GM12865 (cell line): ENCODE data around the gene CADM1.
A peak's percentile ranks its signal among the peaks of the same experiment; 100 is the strongest.

Experiments used
- DNase-seq: peaks from one replicate; pipeline ENCODE4 v3.0.0; 2010; ENCODE audit warnings: low read depth
- H3K4me3 ChIP-seq: 2 replicates; pipeline ENCODE4 v1.5.1; 2011; ENCODE audit warnings: mild to moderate bottlenecking, low read depth, low read length, control low read depth
- TF ChIP-seq, protein P1 (sequence below): IDR thresholded peaks from 2 replicates; pipeline ENCODE4 v1.5.1; 2011; ENCODE audit warnings: low read length, control low read depth, low read depth, inconsistent platforms; ENCODE audit not compliant: insufficient read depth; ENCODE audit errors: missing control alignments

Gene CADM1

DNA sequence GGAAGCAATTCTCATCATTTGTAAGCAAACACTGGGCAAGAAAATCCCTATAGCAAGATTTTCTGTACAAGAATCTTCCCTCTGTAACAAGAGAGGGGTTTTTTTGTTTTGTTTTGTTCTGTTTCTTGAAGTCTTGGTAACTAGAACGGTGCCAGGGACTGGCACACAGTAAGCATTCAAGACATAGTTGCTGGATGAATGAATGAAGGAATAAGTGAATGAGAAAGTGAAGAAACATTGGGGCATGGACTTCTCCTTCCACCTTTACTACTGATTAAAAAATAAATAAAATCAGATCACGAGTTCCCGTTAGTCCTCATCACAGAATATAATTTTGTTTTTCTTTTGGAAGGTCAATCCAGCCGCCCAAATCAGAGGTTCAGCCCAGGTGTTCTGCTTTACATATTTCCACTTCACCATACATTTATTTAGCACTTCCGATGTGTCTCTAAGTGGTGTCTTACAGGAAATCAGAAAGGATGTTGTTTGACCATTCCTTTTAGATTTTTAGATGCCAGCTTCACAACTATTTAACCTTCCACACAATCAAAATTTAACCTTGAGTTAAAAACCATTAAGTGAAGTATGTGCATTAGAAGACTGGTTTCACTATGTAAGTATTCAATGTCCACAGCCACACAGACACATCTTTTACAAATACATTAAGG lies 281.2 kb downstream of the CADM1 start:
- peak overlapping the region; percentile 42 for H3K4me3 ChIP-seq
- TF ChIP-seq, protein P1, sequence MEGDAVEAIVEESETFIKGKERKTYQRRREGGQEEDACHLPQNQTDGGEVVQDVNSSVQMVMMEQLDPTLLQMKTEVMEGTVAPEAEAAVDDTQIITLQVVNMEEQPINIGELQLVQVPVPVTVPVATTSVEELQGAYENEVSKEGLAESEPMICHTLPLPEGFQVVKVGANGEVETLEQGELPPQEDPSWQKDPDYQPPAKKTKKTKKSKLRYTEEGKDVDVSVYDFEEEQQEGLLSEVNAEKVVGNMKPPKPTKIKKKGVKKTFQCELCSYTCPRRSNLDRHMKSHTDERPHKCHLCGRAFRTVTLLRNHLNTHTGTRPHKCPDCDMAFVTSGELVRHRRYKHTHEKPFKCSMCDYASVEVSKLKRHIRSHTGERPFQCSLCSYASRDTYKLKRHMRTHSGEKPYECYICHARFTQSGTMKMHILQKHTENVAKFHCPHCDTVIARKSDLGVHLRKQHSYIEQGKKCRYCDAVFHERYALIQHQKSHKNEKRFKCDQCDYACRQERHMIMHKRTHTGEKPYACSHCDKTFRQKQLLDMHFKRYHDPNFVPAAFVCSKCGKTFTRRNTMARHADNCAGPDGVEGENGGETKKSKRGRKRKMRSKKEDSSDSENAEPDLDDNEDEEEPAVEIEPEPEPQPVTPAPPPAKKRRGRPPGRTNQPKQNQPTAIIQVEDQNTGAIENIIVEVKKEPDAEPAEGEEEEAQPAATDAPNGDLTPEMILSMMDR, result no peak
- DNase-seq, result peak; percentile 59

- DNase-seq, result peak; percentile 96
- TF ChIP-seq, protein P1, result no peak
- peak overlapping the region; percentile 42 for H3K4me3 ChIP-seq
Measured at GRCh38 chr11:115222218-115222862, 281.9 kb downstream of the CADM1 start.

- TF ChIP-seq, protein P1, result no peak
- peak overlapping the region; percentile 34 for H3K4me3 ChIP-seq
- DNase-seq, result peak; percentile 65
Measured at GRCh38 chr11:115221461-115222069, 282.6 kb downstream of the CADM1 start.

GRCh38 chr11:115220911-115221310 lies 283.3 kb downstream of the CADM1 start:
- TF ChIP-seq, protein P1, result no peak
- H3K4me3 ChIP-seq, result no peak overlapping the region
- no peak for DNase-seq

GRCh38 chr11:115220423-115220822 lies 283.8 kb downstream of the CADM1 start:
- TF ChIP-seq, protein P1, result no peak
- H3K4me3 ChIP-seq, result no peak overlapping the region
- no peak for DNase-seq

GRCh38 chr11:115219376-115219775 lies 284.8 kb downstream of the CADM1 start:
- TF ChIP-seq, protein P1, result no peak
- no peak for DNase-seq
- H3K4me3 ChIP-seq, result no peak overlapping the region
